GM19324 (cell line): ENCODE measurements around the gene HOMEZ.
A peak's percentile ranks its signal among the peaks of the same experiment; 100 is the strongest.
"Not testable (repeated sequence)": the region's sequence is repeated elsewhere in the genome, so short reads cannot be mapped to it uniquely, and the experiment has no call there.

Experiments used
- ATAC-seq: cut with Tn5 transposase; IDR thresholded peaks from one replicate; pipeline ENCODE4 v1.9.1; 2021; ENCODE audit warnings: mild to moderate bottlenecking, moderate library complexity; ENCODE audit not compliant: unreplicated experiment, low FRiP score

The HOMEZ gene

GRCh38 chr14:23286020-23286901 lies at the start of gene HOMEZ:
Gene HOMEZ (minus strand): TSS chr14:23286132. CDS start chr14:23285952, 180 bp downstream.
- peak; percentile 99 for ATAC-seq

DNA sequence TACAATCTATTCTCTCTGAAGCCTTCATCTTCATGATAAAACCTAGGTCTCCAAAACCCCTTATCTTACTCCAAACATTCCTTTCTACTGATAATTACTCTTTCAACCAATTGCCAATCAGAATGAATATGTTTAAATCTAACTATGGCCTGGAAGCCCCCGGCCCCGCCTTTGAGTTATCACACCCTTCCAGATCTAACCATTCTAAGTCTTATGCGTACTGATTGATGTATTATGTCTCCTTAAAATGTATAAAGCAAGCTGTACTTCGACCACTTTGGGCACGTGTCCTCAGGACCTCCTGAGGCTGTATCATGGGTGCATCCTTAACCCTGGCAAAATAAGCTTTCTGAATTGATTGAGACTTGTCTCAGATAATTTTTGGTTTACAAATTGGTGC lies 49.7 kb upstream of the HOMEZ start:
- no peak for ATAC-seq

- ATAC-seq: no peak
These were observed 42.2 kb upstream of the HOMEZ start for GRCh38 chr14:23327947-23328744.

GRCh38 chr14:23326491-23327332 lies 40.8 kb upstream of the HOMEZ start:
- no peak for ATAC-seq

DNA sequence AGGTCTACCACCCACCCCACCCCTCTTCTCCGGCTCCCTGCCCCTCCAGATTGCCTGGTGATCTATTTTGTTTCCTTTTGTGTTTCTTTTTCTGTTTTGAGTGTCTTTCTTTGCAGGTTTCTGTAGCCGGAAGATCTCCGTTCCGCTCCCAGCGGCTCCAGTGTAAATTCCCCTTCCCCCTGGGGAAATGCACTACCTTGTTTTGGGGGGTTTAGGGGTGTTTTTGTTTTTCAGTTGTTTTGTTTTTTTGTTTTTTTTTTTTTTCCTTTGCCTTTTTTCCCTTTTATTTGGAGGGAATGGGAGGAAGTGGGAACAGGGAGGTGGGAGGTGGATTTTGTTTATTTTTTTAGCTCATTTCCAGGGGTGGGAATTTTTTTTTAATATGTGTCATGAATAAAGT lies 39.8 kb upstream of the HOMEZ start:
- ATAC-seq: not testable (repeated sequence)

GRCh38 chr14:23324993-23325392 lies 39.1 kb upstream of the HOMEZ start:
- ATAC-seq: no peak

DNA sequence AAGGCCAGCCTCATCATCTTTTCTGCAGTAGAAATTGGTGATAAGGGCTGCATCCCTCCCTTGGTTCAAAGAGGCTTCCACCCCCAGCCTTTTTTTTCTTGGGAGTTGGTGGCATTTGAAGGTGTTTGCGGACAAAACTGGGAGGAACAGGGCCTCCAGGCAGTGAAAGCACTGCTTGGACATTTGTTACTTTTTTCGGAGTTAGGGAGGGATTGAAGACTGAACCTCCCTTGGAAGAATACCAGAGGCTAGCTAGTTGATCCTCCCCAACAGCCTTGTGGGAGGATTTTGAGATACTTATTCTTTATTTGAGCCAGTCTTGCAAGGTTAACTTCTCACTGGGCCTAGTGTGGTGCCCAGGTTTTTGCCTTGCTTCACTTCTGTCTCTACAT lies 38.5 kb upstream of the HOMEZ start:
- ATAC-seq: no peak

GRCh38 chr14:23323838-23324454 lies 38.0 kb upstream of the HOMEZ start:
- no peak for ATAC-seq

DNA sequence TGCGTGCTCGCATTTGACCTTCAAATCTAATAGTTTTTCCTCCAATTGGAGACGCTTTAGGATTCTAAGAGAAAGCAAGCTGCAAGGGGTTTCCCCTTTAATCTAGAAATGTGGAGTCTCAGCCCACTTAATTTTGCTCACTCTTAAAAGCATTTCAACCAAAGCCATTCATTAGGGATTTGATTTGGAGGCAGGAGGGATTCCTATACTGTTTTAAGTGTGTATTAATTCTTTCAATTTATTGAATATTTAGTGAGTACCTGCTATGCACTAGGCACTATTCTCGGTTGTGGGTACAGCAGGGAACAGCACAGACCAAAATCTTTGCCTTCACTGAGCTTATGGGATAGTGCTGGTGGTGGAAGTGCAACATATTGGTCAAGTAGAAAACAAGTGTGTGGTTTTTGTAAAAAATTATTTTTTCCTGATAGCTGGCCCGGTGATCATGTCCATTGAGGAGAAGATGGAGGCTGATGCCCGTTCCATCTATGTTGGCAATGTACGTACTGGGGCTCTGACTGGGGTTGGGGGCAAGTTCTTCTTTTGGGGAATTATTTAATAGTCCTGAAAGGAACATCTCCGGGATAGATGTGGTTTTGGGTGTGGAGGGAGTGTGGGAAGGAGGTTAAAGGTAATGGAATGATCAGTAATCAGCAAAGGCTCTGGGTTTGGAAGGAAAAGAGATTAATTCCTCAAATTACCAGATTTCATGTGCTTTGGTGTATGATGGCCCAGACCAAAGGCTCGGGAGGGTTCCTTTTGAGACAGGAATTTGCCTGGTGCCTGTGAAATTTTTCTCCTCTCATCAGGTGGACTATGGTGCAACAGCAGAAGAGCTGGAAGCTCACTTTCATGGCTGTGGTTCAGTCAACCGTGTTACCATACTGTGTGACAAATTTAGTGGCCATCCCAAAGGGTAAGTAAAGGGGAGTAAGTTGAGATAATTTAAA lies 36.9 kb upstream of the HOMEZ start:
- ATAC-seq: no peak

- peak; percentile 22 for ATAC-seq
These were observed 35.9 kb upstream of the HOMEZ start for GRCh38 chr14:23321572-23322547.

- ATAC-seq: peak; percentile 93
These were observed 34.9 kb upstream of the HOMEZ start, which contains the start of gene PABPN1 for GRCh38 chr14:23320584-23321571. Gene PABPN1 (plus strand): TSS chr14:23321457. CDS start chr14:23321470, 13 bp downstream.

DNA sequence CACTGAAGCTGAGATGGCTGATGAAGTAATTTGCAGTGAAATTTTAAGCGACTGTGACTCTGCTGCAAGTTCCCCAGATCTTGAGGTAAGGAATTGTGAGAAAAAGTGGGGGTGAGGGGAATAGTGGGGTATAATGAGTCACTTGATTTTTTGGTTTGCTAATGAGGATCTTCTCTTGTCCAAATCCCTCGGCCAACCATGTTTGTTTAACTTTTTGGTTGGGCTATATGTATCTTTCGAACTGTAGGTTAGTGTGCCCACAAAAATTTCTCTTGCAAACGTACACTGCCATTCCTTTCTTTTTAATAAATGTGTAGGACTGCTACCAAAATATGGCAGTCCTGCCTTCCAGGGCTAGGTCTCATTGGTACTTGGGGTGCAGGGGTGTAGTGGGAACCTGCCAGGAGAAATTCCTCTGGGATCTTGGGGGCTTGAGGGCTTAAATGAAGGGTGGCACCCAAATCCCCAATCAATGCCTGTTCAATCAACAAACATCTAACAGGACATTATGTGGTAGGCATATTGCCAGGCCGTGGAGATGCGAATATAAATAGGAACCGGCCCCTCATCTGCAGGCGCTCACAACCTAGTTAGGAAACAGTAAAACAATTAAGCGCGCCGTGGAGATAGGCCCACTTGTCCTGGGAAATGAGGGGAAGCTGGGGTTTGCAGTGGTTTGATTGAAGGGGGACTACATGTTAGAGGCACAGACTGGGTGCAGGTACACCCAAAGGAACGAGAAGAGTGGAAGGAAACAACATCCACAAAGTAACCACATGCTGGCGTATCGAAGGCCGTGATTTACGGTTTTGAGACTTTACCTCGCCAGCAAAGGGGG lies 34.0 kb upstream of the HOMEZ start:
- ATAC-seq: no peak

- no peak for ATAC-seq
These were observed 30.4 kb upstream of the HOMEZ start for GRCh38 chr14:23316300-23316699.

DNA sequence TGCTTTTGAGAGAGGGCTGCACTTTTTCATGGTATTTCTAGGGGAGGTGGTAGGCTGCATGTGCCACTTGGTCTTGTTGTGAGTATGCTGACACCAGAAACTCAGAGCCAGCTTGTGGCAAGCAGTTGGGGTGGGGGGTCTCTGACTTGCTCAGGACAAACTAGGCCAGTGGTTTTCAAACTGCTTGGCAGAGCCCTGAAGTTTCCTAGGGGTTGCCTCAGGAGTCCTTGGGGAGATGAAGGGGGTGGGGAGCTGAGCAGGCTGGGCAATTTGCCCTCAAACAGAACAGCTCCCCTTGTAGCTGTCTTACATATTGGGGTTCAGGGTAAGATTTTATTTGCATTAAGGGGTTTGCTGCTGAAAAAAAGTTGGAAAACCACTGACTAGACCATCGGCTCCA lies 24.6 kb upstream of the HOMEZ start:
- ATAC-seq: no peak

- no peak for ATAC-seq
These were observed 23.0 kb upstream of the HOMEZ start for GRCh38 chr14:23308721-23309445.
